K562 (cell line): ENCODE measurements around the gene GNB2. TPM values are rescaled to one million over a fixed set of nuclear protein-coding genes. Genes with fewer than 3 reads are reported as not detected.

Experiments used
- FOXK1 ChIP-seq: sonication (generic); formaldehyde crosslinking; IDR thresholded peaks from 2 replicates; pipeline ENCODE4 v1.8.0; 2022; ENCODE audit warnings: missing genetic modification reagents, mild to moderate bottlenecking, borderline replicate concordance
- GTF2F1 ChIP-seq: IDR thresholded peaks from 2 replicates; pipeline ENCODE4 v1.6.1; 2011; ENCODE audit warnings: low read depth, low read length, improper control_type of control experiment
- HDAC3 ChIP-seq: fragments of 450-650 bp; IDR thresholded peaks from 2 replicates; pipeline ENCODE4 v1.6.1; 2018; ENCODE audit warnings: borderline replicate concordance, mild to moderate bottlenecking, moderate library complexity; ENCODE audit not compliant: partially characterized antibody
- HDAC6 ChIP-seq: IDR thresholded peaks from 2 replicates; pipeline ENCODE4 v1.6.1; 2012; ENCODE audit warnings: low read depth, mild to moderate bottlenecking, control low read depth, inconsistent platforms, low read length, moderate library complexity
- HMG20A ChIP-seq: fragments of 450-650 bp; formaldehyde crosslinking; conservative IDR thresholded peaks from 2 replicates; pipeline ENCODE4 v1.4.0; 2020; ENCODE audit warnings: mild to moderate bottlenecking, mixed read lengths
- RB1 ChIP-seq: fragments of 450-650 bp; IDR thresholded peaks from 2 replicates; pipeline ENCODE4 v1.6.1; 2017; ENCODE audit warnings: low read depth, mild to moderate bottlenecking
- RUNX1 ChIP-seq: sonication (generic); IDR thresholded peaks from 2 replicates; pipeline ENCODE4 v1.6.1; 2016; ENCODE audit warnings: antibody characterized with exemption, low read depth
- SRSF9 ChIP-seq: fragments of 200-400 bp; formaldehyde crosslinking; IDR thresholded peaks from 2 replicates; pipeline ENCODE4 v1.6.1; 2017; ENCODE audit warnings: low read depth, low read length, borderline replicate concordance
- ZFP1 ChIP-seq: fragments of 450-650 bp; formaldehyde crosslinking; IDR thresholded peaks from 2 replicates; pipeline ENCODE4 v1.4.0; 2020; ENCODE audit warnings: mild to moderate bottlenecking, mixed read lengths
- ZNF316 ChIP-seq: fragments of 450-650 bp; IDR thresholded peaks from 2 replicates; pipeline ENCODE4 v1.6.1; 2016
- ZNF445 ChIP-seq: fragments of 250-450 bp; sonication (Bioruptor Pico); IDR thresholded peaks from 2 replicates; pipeline ENCODE4 v1.4.0; 2020; ENCODE audit warnings: low read depth, mild to moderate bottlenecking, moderate library complexity
- polyA plus RNA-seq, 8 experiments: library from polyadenylated mRNA; depleted of rRNA in 4 of 8; stranded (reverse) in 5 of 8; unstranded in 3 of 8; fragments of >200 nt; fragmentation: Nextera tagmentation in 2 of 8; fragmentation: Illumina TruSeq in 1 of 8; extraction: Ambion mirVana in 2 of 8; extraction: Trizol in 1 of 8; gene quantifications; 2 replicates each; pipeline versions ENCODE4 v1.2.1 to v1.2.3, GENCODE V29; 2011 to 2014; ENCODE audit warnings: inconsistent platforms in 1 of 8, missing spikeins in 1 of 8
- total RNA-seq, 7 experiments: library from RNA; depleted of rRNA in 6 of 7; stranded (reverse); fragments of >200 nt in 6 of 7; fragmentation: Illumina TruSeq in 2 of 7; extraction: Trizol in 2 of 7; gene quantifications; 2 replicates each; pipeline versions ENCODE4 v1.2.1 to v1.2.3, GENCODE V29; 2011 to 2021; ENCODE audit warnings: low replicate concordance in 1 of 7
- TF ChIP-seq, protein P1 (sequence below): sonication (generic); formaldehyde crosslinking; IDR thresholded peaks from 2 replicates; pipeline ENCODE4 v1.5.0; 2020; ENCODE audit warnings: missing genetic modification reagents
- TF ChIP-seq, protein P2 (sequence below): fragments of 250-450 bp; sonication (Bioruptor Pico); IDR thresholded peaks from 2 replicates; pipeline ENCODE4 v1.5.0; 2022; ENCODE audit warnings: mild to moderate bottlenecking
- TF ChIP-seq, protein P3 (sequence below): fragments of 200-600 bp; sonication (generic); IDR thresholded peaks from one replicate; pipeline ENCODE4 v1.6.1; 2012; ENCODE audit warnings: mild to moderate bottlenecking, low read depth, low read length, inconsistent platforms

Gene GNB2
- total and polyA plus RNA-seq, 9 of the 15 experiments (the other 6 are each of a cell fraction or from before 2014, with no cell fraction given) = 0.65 to 320 (median 104) TPM

DNA sequence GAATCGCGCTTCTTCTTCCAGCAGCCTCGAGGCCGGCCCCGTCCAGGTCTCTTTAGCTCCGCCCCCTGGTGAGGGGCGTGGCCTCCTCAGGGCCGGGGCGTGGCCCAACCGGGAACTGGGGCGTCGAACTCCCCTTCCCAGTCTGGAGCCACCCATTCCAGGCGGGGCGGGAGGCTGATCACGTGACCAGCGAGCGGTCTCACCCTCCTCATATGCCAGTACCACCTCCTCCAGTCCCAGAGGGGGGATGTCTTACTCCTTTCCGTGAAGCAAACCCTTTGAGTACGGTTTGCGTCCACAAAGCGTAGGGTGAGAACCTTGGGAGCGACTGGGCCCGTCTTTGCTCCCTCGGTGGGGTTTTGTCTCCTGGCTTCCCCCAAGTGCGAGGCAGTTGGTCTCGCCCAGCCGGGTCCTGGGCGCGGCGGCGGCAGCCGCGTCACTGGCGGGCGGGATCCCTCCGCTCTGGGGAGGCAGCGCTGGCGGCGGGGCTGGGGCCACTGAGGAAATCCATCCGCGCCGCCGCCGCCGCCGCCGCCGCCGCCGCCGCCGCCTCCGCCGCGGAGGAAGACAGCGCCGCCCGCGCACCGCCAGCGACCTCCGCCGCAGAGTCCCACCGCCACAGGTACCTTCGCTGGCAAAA lies at the start of gene GNB2 (continued):
- TF ChIP-seq, protein P1, sequence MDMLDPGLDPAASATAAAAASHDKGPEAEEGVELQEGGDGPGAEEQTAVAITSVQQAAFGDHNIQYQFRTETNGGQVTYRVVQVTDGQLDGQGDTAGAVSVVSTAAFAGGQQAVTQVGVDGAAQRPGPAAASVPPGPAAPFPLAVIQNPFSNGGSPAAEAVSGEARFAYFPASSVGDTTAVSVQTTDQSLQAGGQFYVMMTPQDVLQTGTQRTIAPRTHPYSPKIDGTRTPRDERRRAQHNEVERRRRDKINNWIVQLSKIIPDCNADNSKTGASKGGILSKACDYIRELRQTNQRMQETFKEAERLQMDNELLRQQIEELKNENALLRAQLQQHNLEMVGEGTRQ (CRISPR knock-in tag) = peak; percentile 98
- TF ChIP-seq FOXK1 (CRISPR knock-in tag) = no peak
- no peak for TF ChIP-seq SRSF9
- TF ChIP-seq ZFP1 (CRISPR knock-in tag) = no peak
- 0 out of 2 replicates have a peak, but pooled peaks have one; percentile 23 for TF ChIP-seq ZNF316
- 0 out of 2 replicates have a peak, but pooled peaks have one; percentile 1 for TF ChIP-seq RUNX1
- TF ChIP-seq GTF2F1 = 0 out of 2 replicates have a peak, but pooled peaks have one; percentile 55
- 0 out of 2 replicates have a peak, but pooled peaks have one; percentile 2 for TF ChIP-seq ZNF445 (CRISPR knock-in tag)
- TF ChIP-seq, protein P2, sequence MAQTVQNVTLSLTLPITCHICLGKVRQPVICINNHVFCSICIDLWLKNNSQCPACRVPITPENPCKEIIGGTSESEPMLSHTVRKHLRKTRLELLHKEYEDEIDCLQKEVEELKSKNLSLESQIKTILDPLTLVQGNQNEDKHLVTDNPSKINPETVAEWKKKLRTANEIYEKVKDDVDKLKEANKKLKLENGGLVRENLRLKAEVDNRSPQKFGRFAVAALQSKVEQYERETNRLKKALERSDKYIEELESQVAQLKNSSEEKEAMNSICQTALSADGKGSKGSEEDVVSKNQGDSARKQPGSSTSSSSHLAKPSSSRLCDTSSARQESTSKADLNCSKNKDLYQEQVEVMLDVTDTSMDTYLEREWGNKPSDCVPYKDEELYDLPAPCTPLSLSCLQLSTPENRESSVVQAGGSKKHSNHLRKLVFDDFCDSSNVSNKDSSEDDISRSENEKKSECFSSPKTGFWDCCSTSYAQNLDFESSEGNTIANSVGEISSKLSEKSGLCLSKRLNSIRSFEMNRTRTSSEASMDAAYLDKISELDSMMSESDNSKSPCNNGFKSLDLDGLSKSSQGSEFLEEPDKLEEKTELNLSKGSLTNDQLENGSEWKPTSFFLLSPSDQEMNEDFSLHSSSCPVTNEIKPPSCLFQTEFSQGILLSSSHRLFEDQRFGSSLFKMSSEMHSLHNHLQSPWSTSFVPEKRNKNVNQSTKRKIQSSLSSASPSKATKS (CRISPR knock-in tag) = no peak
- TF ChIP-seq, protein P3, sequence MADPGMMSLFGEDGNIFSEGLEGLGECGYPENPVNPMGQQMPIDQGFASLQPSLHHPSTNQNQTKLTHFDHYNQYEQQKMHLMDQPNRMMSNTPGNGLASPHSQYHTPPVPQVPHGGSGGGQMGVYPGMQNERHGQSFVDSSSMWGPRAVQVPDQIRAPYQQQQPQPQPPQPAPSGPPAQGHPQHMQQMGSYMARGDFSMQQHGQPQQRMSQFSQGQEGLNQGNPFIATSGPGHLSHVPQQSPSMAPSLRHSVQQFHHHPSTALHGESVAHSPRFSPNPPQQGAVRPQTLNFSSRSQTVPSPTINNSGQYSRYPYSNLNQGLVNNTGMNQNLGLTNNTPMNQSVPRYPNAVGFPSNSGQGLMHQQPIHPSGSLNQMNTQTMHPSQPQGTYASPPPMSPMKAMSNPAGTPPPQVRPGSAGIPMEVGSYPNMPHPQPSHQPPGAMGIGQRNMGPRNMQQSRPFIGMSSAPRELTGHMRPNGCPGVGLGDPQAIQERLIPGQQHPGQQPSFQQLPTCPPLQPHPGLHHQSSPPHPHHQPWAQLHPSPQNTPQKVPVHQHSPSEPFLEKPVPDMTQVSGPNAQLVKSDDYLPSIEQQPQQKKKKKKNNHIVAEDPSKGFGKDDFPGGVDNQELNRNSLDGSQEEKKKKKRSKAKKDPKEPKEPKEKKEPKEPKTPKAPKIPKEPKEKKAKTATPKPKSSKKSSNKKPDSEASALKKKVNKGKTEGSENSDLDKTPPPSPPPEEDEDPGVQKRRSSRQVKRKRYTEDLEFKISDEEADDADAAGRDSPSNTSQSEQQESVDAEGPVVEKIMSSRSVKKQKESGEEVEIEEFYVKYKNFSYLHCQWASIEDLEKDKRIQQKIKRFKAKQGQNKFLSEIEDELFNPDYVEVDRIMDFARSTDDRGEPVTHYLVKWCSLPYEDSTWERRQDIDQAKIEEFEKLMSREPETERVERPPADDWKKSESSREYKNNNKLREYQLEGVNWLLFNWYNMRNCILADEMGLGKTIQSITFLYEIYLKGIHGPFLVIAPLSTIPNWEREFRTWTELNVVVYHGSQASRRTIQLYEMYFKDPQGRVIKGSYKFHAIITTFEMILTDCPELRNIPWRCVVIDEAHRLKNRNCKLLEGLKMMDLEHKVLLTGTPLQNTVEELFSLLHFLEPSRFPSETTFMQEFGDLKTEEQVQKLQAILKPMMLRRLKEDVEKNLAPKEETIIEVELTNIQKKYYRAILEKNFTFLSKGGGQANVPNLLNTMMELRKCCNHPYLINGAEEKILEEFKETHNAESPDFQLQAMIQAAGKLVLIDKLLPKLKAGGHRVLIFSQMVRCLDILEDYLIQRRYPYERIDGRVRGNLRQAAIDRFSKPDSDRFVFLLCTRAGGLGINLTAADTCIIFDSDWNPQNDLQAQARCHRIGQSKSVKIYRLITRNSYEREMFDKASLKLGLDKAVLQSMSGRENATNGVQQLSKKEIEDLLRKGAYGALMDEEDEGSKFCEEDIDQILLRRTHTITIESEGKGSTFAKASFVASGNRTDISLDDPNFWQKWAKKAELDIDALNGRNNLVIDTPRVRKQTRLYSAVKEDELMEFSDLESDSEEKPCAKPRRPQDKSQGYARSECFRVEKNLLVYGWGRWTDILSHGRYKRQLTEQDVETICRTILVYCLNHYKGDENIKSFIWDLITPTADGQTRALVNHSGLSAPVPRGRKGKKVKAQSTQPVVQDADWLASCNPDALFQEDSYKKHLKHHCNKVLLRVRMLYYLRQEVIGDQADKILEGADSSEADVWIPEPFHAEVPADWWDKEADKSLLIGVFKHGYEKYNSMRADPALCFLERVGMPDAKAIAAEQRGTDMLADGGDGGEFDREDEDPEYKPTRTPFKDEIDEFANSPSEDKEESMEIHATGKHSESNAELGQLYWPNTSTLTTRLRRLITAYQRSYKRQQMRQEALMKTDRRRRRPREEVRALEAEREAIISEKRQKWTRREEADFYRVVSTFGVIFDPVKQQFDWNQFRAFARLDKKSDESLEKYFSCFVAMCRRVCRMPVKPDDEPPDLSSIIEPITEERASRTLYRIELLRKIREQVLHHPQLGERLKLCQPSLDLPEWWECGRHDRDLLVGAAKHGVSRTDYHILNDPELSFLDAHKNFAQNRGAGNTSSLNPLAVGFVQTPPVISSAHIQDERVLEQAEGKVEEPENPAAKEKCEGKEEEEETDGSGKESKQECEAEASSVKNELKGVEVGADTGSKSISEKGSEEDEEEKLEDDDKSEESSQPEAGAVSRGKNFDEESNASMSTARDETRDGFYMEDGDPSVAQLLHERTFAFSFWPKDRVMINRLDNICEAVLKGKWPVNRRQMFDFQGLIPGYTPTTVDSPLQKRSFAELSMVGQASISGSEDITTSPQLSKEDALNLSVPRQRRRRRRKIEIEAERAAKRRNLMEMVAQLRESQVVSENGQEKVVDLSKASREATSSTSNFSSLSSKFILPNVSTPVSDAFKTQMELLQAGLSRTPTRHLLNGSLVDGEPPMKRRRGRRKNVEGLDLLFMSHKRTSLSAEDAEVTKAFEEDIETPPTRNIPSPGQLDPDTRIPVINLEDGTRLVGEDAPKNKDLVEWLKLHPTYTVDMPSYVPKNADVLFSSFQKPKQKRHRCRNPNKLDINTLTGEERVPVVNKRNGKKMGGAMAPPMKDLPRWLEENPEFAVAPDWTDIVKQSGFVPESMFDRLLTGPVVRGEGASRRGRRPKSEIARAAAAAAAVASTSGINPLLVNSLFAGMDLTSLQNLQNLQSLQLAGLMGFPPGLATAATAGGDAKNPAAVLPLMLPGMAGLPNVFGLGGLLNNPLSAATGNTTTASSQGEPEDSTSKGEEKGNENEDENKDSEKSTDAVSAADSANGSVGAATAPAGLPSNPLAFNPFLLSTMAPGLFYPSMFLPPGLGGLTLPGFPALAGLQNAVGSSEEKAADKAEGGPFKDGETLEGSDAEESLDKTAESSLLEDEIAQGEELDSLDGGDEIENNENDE = no peak
- TF ChIP-seq RB1 = peak; percentile 98; the same call in 1 of the 2 replicates
- no peak for TF ChIP-seq HDAC6
- TF ChIP-seq HMG20A (CRISPR knock-in tag) = no peak
- no peak for TF ChIP-seq HDAC3
